ENCODE results near the gene FAM204A.

Gene FAM204A

DNA sequence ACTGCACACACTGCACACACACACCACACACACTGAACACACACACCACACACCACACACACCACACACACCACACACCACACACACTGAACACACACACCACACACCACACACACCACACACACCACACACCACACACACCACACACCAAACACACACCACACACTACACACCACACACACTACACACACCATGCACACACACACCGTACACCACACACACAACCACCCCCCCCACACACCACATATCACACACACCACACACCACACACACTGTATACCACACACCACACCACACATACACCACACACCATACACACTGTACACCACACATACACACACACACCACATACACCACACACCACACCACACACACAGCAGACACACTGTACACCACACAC is 59.5 kb downstream of the FAM204A start:
- DNase-seq (ENCODE audit: low read depth in 2 of 2): no peak

DNA sequence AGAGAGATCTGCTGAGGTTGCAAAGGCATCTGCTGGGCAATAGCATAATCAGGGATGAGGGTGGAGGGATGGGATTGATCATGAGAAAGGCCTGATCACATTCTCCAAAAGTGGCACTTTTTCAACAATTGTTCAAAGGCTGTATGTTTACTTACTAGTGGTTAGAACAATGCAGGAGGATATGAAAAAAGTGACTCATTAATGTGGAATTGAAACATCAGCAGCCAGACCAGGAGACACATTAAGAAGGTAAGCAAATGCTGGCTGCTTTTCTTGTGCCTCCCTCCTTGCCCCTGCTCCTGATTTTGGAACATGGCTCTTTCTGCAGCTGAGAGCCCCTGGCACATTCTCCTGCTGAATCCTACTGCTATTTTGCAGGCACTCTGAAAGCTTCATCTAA is 63.5 kb downstream of the FAM204A start:
- DNase-seq (ENCODE audit: low read depth in 2 of 2): no peak

DNA sequence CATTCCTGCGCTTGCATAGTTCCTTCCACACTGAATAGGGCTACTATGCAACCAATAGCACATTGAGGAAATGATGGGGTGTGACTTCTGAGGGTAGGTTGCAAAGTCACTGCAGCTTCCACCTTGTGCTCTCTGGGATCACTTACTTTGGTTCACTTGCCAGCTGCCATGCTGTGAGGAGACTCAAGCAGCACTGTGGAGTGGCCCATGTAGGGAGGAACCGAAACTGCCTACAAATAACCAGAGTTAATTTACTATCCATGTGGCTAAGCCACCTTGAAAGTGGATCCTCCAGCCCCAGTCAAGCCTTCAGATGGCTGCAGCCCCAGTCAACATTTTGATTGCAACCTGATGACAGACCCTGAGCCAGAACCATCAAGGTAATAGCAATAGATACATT is 64.3 kb downstream of the FAM204A start:
- no peak for DNase-seq (ENCODE audit: low read depth in 2 of 2)

DNA sequence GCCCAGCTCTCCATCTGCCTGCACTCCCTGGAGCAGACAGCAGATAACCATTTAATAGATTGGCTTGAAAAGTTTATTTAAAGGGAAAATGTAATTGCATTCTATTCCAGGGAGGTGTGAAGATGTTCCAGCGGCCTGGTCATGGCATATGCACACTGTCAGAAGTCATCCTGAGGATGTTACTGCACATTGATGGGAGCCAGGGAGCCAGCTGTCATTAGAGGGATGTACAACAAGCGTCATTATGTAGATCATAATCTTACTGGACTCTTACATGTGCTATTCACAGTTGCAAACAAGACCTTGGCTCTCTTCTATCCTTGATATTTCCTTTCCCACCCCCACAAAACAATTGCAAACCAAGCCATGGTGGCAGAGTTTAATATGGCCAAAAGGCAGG is 65.4 kb downstream of the FAM204A start:
- no peak for DNase-seq (ENCODE audit: low read depth in 2 of 2)

DNA sequence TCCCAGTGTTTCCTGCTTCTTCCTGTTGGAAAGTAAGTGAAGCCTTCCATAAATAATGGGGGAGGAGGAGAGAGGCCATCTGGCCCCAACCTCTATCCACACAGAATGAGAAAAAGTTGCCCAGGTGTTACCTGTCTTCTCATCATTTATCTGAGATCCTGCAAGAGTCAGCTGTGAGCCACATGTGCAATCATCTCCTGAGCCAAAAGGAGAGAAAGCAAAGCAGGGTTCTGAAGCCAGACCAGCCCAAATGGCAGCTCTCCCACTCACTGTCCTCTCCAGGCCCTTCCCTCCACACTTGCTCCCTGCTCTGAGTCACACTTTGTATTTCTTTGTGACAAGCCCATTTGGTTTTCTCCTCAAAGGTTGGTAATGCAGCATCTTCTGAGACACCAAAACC is 65.9 kb downstream of the FAM204A start:
- DNase-seq (ENCODE audit: low read depth in 2 of 2): no peak

DNA sequence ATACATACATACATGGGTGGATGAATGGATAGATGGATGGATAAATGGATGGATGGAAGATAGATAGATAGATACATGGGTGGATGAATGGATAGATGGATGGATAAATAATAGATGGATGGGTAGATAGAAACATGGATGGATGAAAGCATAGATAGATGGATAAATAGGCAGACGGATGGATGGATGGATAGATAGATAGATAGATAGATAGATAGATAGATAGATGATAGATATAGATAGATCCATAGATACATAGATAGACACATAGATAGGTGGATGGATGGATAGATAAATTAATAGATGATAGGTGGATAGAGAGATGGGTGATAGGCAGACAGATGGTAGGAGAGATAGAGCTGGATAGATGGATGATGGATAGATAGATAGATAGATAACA is 68.5 kb downstream of the FAM204A start:
- DNase-seq (ENCODE audit: low read depth in 2 of 2): no peak

DNA sequence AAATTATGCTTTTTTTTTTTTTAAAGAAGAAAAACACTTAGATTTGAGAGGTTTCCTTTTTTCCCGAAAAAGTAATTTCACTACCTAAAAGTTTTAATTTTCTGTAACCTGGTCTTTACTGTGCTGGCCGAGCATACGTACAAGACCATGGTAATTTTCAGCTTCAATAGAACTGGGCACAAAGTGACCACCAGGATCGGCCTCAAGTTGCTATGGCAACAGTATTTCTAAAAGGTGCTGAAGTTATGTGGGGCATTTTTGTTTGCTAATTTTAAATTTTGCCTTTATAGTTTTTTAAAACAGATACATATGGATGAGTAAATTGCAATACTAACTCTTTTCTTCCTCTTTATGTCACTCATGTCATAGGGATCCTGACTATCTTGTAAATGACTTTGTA is 69.4 kb downstream of the FAM204A start:
- no peak for DNase-seq (ENCODE audit: low read depth in 2 of 2)

DNA sequence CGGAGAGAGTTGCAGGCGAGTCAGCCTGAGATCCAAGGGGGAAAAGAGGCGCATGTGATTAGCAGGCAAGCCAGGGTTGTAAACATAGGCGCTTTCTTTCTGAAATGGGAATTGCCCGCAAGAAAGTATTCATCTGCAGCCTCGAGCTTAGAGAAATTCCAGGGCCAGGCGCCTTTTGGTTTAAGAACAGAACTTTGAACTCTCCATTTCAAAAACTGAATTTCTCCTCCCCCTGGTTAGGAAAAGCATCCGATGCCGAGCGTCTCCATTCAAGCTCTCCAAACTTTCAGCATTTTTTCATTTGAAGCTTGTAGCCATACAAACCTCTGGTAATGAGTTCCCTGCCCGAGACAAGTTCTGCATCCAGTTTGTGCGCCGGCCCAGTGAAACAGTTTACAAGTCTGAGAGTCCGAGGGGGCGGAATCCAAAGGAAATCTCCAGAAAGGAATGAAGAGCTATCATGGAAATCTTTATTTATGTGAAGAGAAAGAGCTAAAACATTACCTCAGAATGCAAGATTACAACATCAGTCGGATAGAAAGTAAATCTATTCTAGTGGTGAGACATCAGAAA is 69.9 kb downstream of the FAM204A start:
- no peak for DNase-seq (ENCODE audit: low read depth in 2 of 2)

DNA sequence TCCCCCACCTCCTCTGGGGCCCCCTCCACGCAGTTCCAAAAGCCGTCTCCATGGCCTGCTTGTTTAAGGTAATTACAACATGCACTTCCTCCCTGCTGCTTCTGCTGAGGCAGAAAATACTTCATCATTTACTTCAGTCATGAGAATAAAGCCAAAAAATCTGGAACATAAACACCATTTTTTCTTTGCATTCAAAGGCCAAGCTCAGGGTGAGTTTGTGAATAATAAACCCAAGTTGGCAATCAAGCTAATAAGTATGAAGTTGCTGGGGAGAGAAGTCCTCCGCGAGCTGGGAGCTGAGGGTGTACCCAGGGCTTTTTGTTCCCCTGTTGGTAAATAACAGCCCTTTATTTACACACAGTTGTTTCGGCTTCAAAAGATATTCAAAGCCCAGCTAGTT is 70.5 kb downstream of the FAM204A start:
- no peak for DNase-seq (ENCODE audit: low read depth in 2 of 2)

DNA sequence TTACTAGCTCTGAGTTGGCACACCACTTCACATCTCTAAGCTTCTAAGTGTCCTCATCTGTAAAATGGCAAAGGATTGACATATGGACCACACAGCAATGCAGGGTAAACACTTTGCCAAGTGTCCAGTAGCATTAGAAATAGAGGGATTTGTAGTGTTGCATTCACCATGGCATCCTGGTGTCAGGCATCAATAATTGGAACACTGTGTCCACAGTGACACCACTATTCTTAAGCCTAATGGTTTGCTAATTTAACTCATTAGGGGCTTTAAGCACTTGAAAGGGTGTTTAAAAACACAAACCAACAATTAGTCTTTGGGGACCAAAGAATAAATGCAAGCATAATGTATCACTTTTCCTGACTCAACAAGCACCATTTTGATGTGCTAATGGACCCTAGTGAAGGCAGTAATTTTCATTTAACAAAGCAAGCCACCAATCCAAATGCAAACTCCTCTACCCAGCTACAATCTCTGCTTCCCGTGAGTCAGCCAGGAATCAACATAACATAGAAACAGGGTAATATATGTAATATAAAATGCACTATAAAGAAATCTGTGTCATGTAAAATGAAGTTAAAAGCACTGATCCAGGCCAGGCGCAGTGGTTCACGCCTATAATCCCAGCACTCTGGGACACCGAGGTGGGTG is 75.9 kb downstream of the FAM204A start:
- no peak for DNase-seq (ENCODE audit: low read depth in 2 of 2)

DNA sequence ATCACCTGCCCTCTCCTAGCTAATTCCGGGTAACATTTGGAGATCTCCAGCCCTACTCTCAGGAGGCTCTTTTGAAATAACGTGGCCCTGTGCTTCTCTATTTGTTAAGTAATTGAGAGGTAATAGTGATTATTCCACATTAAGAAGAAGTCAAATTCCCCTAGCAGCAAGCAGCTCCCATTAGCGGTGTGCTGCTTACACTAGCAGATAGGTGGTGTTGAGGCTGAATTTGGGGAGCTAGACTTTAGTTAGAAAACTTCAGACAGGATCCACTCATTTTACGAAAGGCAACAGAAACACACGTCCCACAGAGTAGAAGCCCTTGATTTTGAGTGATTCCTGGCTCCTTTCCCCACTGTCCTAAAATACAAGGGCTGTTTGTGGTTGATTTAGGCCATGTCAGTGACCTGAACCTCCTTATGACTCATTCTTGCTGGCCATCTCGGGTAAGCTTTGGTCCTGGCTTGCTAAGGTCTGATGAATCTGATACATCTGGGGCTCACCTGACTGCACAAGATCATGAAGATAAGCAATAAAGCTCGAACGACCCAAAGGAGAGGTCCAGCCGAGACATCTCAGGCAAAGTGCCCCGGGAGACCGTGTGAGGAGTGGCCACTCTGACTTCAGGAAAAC is 77.2 kb downstream of the FAM204A start:
- DNase-seq (ENCODE audit: low read depth in 2 of 2): no peak

DNA sequence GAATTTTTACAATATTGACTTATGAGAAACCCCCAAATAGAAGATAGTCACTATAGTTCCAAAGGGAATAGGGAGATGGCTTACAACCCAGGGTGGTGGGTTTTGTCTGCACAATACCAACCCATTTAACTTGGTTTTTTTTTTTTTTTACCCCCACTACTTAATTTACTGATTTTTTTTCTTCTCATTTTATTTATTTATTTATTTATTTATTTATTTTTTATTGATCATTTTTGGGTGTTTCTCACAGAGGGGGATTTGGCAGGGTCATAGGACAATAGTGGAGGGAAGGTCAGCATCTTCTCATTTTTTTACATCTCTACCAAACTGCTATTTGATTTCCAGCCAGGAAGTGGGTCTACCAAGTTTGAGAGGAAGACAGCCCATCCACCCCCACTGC is 77.9 kb downstream of the FAM204A start:
- DNase-seq (ENCODE audit: low read depth in 2 of 2): no peak

DNA sequence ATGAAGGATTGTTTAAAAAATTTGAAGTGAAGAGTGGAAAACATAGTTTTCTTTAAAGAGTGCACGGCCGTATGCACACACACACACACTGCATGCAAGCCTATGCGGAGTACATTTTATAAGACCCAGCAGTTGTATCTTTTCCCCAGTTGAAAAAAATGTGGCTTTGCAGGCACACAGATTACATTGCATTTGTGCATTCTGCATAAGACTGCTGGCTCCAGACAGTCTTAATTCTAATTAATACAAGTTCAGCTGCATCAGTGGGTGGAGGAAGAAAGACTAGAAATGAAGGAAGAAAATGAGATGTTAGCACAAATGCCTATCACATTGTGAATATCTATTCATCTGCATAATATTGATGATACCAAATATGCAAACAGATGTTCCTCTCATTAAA is 79.6 kb downstream of the FAM204A start:
- no peak for DNase-seq (ENCODE audit: low read depth in 2 of 2)

DNA sequence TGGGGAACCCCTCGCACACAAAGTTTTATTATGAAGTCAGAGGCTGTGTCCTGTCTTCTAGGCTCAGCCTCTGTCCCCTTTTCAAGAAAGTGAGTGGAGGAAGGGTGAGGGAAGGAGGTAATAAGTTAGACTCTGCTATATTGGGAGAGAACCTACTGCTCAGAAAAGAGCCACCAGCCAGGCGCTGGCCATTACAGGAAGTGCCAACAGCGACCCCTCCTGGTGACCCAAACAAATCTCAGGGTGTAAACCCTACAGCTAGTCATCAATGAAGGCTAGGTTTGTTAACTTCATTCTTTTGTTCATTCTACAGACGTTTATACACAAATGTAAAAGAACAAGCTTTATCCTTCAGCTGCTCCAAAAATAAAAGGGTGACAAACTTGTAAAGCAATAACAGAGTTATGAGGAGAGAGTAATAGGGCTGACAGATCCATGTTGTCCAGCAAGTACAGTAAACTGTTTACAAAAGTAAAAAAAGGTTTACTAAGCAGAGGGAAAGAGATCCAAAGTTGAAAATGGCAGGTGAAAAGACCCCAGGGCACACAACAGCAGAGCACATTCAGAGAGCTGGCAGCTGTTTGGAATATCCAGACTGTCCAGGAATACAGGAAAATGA is 82.7 kb downstream of the FAM204A start:
- no peak for DNase-seq (ENCODE audit: low read depth in 2 of 2)

DNA sequence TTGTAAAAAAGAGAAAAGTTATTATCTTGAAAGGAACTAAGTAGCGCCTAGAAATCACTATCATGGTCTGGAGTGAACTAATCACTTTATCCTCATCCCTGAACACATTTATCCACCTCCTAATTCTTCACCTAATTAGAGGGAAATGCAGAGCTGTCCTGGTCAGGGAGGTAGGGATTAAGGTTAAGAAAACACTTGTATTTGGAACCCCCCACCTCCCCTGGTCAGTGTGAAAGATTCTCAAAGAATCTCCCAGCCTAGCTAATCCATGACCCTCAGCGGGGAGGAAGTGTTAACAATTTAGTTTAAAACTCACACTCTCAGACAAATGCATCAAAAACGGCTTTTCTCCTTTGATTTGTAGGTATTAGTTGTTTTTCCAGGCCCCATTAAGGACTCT is 83.8 kb downstream of the FAM204A start:
- DNase-seq (ENCODE audit: low read depth in 2 of 2): no peak

DNA sequence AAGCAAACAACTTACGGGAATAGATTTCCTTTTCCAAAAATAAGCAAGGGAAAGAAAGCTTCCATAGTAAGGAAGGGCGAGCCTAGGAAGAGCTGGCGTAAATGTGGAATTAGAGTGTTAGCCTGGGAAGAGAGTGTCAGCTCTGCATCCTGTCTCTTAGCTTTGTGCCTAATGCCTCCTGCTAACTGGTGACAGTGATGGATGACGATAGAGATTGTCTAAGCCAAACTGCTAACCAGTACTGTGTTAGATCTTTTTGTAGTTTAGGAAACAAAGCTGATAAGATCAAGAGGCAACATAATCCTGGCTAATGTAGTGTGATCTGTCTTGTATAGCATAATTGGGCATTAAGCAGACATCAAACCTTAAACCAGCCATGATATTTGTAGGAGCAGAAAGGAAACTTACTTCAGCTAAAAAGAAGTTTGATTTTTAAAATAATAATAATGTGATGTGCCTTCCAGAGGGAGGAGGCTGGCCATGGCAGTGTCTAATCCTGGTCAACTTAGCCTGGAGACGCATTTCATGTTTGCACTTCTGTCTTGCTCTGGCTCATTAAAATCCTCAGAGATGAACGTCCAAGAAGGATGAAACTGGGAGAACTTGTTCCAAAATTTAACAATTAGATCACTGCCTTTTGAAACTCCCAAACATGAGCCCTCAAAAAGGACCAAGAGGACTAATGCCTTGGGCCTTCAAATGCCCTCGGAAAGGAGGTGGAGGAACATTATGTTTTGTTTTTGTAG is 85.1 kb downstream of the FAM204A start:
- no peak for DNase-seq (ENCODE audit: low read depth in 2 of 2)

DNA sequence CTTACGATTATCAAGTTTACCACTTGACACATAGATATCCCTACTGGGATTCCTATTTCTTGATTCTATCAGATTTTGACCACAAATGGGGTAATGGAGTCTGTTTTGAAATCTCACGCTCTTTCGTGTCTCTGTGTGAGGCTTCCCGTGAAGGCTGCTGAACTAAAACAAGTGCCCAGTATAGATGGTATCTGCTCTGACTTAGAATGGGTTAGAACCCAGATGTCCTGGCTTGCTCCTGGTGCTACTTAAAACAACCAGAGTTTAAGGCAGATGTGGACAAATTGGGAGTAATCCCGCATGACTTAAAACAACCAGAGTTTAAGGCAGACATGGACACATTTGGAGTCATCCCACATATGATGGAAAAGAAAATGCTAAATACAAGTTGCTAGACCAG is 85.9 kb downstream of the FAM204A start:
- DNase-seq (ENCODE audit: low read depth in 2 of 2): no peak

DNA sequence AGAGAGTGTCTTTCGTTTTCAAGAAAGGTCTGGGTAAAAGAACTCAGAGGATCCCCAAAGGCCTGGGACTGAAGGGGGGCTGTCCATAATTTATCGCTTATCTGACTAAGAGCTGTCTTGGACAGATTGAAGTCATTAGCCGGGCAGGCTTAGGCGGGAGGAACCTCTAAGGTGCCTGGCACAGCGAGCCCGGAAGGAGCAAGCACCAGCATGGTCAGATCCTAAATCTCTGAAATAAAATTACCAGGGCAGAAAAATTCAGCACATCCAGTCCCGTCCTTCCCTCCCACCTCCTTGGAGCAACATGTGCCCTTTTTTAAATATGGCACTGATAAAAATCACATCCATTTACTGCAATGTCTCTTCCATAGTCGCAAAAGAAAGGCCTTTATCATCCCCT is 86.8 kb downstream of the FAM204A start:
- no peak for DNase-seq (ENCODE audit: low read depth in 2 of 2)

DNA sequence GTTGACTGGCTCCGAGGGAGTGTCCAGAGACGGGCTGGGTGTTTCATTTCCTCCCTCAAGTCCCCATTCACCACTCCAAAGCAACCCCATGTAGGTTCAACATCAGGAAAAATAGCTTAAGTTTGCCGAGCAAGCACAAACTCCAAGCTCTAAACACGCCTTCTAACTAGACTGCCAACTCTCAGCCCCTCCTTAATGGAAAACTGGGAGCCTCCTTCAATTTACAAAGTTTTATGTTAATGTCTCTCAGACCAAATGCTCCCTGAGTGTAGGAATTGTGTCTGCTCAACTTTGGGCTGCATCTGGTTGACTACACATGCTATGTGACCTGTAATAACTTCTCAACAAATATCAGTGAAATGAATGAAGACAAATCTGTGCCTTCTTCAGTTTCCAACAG is 87.5 kb downstream of the FAM204A start:
- no peak for DNase-seq (ENCODE audit: low read depth in 2 of 2)

DNA sequence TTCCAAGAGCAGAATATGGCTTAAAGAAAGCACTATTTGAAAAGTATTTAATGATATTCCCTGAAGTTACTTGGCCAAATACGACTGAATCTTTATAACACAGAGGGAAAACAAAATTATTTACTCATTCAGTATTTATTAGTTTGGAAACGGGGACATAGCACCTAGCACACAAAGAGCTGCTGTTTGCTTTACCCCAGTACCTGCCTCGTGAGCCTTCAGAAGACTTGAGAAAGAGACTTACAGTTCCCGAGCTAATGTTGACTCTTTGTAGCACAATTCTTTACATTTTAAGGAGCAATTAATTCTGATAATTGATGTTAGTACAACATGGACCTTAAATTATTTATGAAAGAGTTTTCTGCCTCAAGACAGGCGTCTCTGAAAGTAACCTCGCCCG is 88.7 kb downstream of the FAM204A start:
- DNase-seq (ENCODE audit: low read depth in 2 of 2): no peak

DNA sequence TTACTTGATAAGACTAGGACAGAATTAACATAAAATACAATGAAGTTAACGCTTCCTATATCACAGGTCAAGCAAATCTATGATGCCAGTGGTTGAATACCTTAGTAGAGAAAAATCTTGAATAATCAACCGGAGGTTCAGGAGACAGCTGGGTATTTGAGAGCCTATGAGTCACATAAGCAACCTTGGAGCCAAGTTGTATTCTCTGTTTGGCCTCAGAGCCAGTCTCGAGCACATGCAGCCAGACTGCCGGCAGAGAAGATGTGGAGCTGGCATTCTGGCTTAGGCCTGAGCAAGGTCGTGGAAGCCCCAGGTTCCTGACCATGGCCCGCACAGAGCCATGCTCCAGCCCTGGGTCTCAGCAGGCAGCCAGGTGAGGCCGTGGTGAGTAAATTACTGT is 90.3 kb downstream of the FAM204A start:
- DNase-seq (ENCODE audit: low read depth in 2 of 2): no peak

DNA sequence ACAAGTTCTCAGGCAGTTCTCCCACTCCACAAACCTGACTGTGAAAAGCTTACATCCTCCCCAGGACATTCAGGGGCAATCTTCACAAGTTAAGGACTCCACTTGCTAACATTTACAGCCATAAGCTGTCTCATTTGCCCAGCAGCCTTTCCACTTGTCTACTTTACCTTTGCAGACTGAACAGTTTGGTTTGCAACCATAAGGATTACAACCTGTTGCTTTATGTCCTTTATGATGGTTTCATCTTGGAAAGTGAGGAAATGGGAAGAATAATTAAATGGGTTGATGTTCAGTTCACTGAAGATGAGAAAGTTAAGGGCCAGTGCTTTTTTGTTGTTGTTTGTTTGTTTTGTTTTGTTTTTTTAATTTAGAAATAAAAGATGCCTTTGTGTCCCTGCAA is 92.4 kb downstream of the FAM204A start:
- DNase-seq (ENCODE audit: low read depth in 2 of 2): no peak

Measured in stimulated activated CD8-positive, alpha-beta memory T cell treated with anti-CD3 and anti-CD28 coated beads, Interleukin-7, amount 100 ng/mL, for 4 hours (primary cell).